Ishikawa (cell line): Measurements from ENCODE around the gene EDEM1.

Source experiments
- CEBPB ChIP-seq: IDR thresholded peaks from 2 replicates; pipeline ENCODE4 v1.6.1; 2012
- CREB1 ChIP-seq: IDR thresholded peaks from 2 replicates; pipeline ENCODE4 v1.6.1; 2012; ENCODE audit warnings: low read depth
- EGR1 ChIP-seq: IDR thresholded peaks from 2 replicates; pipeline ENCODE4 v1.6.1; 2012
- EP300 ChIP-seq: IDR thresholded peaks from 2 replicates; pipeline ENCODE4 v1.6.1; 2012; ENCODE audit warnings: borderline replicate concordance
- FOXM1 ChIP-seq: IDR thresholded peaks from 2 replicates; pipeline ENCODE4 v1.6.1; 2012; ENCODE audit warnings: low read depth, borderline replicate concordance
- NFIC ChIP-seq: IDR thresholded peaks from 2 replicates; pipeline ENCODE4 v1.6.1; 2012
- RAD21 ChIP-seq: IDR thresholded peaks from 2 replicates; pipeline ENCODE4 v1.6.1; 2012; ENCODE audit warnings: low read depth
- TAF1 ChIP-seq: IDR thresholded peaks from 2 replicates; pipeline ENCODE4 v1.6.1; 2012; ENCODE audit warnings: low read depth, mild to moderate bottlenecking
- TCF12 ChIP-seq: IDR thresholded peaks from 2 replicates; pipeline ENCODE4 v1.6.1; 2012; ENCODE audit warnings: low read depth
- TEAD4 ChIP-seq: IDR thresholded peaks from 2 replicates; pipeline ENCODE4 v1.6.1; 2012
- YY1 ChIP-seq: IDR thresholded peaks from 2 replicates; pipeline ENCODE4 v1.6.1; 2012; ENCODE audit warnings: low read depth
- ZBTB7A ChIP-seq: IDR thresholded peaks from 2 replicates; pipeline ENCODE4 v1.6.1; 2012; ENCODE audit warnings: low read depth
- TF ChIP-seq, protein P1 (sequence below): IDR thresholded peaks from 2 replicates; pipeline ENCODE4 v1.6.1; 2012
- TF ChIP-seq, protein P2 (sequence below): IDR thresholded peaks from 2 replicates; pipeline ENCODE4 v1.6.1; 2012; ENCODE audit warnings: low read depth, mild to moderate bottlenecking
- TF ChIP-seq, protein P3 (sequence below): IDR thresholded peaks from 2 replicates; pipeline ENCODE4 v1.6.1; 2012

Gene EDEM1

DNA sequence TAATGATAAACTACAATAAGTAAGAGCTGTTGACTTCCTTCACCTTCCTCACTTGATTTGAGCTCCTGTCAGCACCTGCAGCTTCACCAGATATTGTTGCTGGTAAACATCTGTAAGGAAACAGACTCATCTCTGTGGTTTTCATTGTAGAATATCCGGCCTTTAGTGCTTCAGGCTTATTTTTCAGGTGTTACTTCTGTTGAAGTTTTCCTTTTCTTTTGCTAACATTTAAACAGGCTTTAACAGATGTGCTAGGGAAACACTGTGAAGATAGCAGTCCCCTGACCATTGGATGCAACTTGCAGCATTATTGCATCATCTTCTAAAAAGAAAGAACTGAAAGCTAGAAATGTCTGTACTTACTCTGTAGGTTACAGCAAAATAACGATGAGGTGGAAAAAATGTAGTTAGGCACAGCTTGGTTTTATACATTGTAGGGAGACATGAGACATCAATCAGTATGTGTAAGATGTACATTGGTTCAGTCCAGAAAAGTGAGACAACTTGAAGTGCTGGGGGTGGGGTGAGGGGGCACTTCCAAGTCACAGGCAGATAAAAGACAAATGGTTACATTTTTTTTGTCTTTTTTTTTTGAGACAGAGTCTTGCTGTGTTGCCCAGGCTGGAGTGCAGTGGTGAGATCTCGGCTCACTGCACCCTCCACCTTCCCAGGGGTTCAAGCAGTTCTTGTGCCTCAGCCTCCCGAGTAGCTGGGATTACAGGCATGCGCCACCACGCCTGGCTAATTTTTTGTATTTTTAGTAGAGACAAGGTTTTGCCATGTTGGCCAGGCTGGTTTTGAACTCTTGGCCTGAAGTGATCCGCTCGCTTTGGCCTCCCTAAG is 10.2 kb downstream of the EDEM1 start:
- TF ChIP-seq CEBPB (no peak), EGR1 (no peak), FOXM1 (no peak), TCF12 (no peak), YY1 (no peak), EP300 (no peak), TEAD4 (no peak)
- TF ChIP-seq, protein P1, sequence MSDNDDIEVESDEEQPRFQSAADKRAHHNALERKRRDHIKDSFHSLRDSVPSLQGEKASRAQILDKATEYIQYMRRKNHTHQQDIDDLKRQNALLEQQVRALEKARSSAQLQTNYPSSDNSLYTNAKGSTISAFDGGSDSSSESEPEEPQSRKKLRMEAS: no peak

DNA sequence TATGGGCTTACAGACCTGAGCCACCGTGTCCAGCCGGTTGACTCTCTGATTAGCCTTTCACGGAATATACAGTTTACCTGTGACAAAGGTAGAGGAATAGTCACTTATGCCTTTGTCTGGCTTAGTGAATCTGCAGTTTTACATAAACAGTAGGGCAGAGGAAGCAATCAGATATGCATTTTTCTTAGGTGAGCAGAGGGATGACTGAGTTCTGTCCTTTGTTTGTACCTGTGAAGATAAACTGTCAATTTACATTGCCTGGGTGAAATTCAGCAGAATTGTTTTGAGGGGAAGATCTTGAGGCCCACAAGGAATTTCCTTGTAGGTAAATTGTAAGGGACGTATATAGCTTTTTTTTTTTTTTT is 10.8 kb downstream of the EDEM1 start:
- TF ChIP-seq, protein P2, sequence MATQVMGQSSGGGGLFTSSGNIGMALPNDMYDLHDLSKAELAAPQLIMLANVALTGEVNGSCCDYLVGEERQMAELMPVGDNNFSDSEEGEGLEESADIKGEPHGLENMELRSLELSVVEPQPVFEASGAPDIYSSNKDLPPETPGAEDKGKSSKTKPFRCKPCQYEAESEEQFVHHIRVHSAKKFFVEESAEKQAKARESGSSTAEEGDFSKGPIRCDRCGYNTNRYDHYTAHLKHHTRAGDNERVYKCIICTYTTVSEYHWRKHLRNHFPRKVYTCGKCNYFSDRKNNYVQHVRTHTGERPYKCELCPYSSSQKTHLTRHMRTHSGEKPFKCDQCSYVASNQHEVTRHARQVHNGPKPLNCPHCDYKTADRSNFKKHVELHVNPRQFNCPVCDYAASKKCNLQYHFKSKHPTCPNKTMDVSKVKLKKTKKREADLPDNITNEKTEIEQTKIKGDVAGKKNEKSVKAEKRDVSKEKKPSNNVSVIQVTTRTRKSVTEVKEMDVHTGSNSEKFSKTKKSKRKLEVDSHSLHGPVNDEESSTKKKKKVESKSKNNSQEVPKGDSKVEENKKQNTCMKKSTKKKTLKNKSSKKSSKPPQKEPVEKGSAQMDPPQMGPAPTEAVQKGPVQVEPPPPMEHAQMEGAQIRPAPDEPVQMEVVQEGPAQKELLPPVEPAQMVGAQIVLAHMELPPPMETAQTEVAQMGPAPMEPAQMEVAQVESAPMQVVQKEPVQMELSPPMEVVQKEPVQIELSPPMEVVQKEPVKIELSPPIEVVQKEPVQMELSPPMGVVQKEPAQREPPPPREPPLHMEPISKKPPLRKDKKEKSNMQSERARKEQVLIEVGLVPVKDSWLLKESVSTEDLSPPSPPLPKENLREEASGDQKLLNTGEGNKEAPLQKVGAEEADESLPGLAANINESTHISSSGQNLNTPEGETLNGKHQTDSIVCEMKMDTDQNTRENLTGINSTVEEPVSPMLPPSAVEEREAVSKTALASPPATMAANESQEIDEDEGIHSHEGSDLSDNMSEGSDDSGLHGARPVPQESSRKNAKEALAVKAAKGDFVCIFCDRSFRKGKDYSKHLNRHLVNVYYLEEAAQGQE: no peak
- TF ChIP-seq TAF1: no peak
- no peak for TF ChIP-seq TEAD4
- no peak for TF ChIP-seq EP300
- TF ChIP-seq EGR1: no peak
- TF ChIP-seq FOXM1: no peak
- TF ChIP-seq YY1: no peak
- no peak for TF ChIP-seq ZBTB7A
- no peak for TF ChIP-seq NFIC
- no peak for TF ChIP-seq CEBPB
- TF ChIP-seq, protein P1: no peak
- no peak for TF ChIP-seq RAD21

DNA sequence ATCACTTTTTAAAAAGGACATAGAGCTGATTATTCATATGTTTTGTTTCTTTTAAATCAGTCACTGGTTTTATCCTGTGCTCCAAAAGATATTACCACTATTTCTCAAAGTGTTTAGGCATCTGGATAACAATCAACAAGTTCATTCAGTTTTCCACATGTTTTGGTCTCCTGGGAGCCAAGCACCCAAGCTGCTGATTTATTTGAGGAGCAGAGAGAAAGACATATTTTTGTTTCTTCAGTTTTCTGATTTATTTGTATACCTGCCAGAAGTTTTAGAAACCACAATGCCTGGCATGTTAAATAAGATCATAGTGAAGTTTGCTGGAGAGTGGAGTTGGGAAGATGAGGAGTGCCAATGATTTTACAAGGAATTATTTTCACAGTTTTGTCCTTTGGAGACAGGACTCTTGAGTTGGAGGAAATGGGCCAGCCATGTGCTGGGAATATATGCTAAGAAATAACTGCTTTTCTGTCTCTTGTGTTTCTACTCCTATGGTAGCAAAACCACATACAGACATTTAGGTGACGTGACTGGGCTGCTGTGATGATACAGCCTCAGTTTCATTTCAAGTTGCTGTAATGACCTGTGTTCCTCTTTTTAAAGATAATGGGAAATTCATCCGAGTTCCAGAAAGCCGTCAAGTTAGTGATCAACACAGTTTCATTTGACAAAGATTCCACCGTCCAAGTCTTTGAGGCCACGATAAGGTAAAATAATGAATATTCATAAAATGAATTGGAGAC is 11.7 kb downstream of the EDEM1 start:
- TF ChIP-seq, protein P2: no peak
- TF ChIP-seq FOXM1 (no peak), RAD21 (no peak), EP300 (no peak), ZBTB7A (no peak), CREB1 (no peak), EGR1 (no peak), TEAD4 (no peak)
- TF ChIP-seq, protein P3, sequence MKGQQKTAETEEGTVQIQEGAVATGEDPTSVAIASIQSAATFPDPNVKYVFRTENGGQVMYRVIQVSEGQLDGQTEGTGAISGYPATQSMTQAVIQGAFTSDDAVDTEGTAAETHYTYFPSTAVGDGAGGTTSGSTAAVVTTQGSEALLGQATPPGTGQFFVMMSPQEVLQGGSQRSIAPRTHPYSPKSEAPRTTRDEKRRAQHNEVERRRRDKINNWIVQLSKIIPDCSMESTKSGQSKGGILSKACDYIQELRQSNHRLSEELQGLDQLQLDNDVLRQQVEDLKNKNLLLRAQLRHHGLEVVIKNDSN: no peak

DNA sequence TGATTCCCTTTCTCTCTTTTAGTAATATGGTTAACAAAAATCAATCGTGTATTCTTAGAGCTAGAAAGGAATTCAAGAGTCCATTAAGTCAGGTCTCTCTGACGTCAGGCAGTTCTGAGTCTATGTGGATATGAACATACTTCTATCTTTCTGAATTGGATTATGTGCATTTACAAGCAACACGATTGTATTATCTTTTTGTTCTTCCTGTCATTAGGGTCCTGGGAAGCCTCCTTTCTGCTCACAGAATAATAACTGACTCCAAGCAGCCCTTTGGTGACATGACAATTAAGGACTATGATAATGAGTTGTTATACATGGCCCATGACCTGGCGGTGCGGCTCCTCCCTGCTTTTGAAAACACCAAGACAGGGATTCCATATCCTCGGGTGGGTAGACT is 14.0 kb downstream of the EDEM1 start:
- TF ChIP-seq, protein P2: no peak
- TF ChIP-seq, protein P1: no peak
- TF ChIP-seq TAF1 (no peak), TEAD4 (no peak), NFIC (no peak), RAD21 (no peak), FOXM1 (no peak), TCF12 (no peak), YY1 (no peak), ZBTB7A (no peak), CEBPB (no peak), CREB1 (no peak), EP300 (no peak), EGR1 (no peak)
- TF ChIP-seq, protein P3: no peak
